HG03135 (cell line): ENCODE results near the gene CNTN5.

Experiments
- ATAC-seq: cut with Tn5 transposase; IDR thresholded peaks from one replicate; pipeline ENCODE4 v1.9.1; 2021; ENCODE audit warnings: mild to moderate bottlenecking, moderate library complexity; ENCODE audit not compliant: unreplicated experiment

Gene CNTN5

DNA sequence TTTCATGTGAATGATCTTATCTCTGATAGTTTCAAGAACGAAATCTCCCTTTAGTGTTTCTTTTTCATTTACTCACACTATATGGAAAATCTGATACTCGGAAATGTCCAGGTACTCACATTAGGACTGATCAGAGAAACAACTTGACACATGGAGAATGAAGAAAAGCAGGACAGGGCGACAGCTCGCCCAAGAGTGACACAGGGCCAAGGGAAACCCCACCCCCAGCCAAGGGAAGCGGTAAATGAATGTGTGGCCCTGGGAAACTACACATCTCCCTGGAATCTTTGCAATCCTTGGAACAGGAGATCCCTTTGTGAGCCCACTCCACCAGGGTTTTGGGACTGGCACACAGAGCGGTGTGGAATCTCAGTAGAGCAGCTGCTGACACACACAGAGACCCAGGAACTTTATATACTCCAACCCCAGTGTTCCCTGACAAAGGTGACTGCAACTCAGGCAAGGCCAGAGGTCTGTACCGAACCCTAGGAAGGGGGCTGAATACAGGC, 1362.7 kb downstream of the CNTN5 start:
- ATAC-seq, result no peak

- ATAC-seq, result no peak
Observed at GRCh38 chr11:100396266-100396665, 1375.5 kb downstream of the CNTN5 start.

DNA sequence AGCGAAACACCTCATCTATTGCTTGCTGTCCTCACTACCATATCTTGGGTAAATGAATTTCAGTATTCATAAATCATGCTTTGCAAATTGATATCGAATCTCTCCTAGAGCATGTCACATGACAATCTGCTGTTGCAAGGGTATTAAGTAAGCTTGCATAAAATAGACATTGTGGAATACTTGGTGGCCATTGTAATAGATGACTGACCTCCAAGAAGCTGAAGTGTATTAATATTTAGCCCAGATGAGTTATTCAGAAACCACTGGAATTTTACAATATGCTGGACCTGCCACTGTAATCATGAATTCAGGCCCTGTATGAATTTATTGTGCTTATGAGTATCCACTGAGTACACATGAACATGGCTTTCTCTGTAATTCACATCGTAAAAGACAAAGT, 1376.7 kb downstream of the CNTN5 start:
- ATAC-seq, result no peak

DNA sequence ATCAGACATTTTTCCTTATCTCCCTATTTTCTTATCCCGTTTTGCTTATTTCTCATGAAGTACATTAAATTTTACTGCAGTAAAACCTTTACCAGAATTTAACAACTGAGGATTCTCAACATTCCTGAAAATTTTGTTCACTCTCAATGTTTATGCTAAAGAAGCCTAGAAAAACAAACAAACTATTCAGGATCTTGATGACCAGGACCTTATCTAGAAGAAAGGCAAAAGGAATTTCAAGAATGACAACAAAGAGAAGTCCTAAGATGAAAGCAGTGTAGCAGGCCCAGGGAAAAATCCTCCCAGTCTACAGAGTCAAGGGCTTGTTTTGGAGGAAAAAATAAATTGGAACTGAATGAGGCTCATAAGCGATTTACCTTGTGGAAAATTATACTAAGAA, 1383.1 kb downstream of the CNTN5 start:
- ATAC-seq, result no peak

- no peak for ATAC-seq
Observed at GRCh38 chr11:100404907-100405306, 1384.2 kb downstream of the CNTN5 start.
